GM12878 (cell line): ENCODE data around the gene HCAR2. TPM values are rescaled to one million over a fixed set of nuclear protein-coding genes. Genes with fewer than 3 reads are reported as not detected.
A peak's percentile ranks its signal among the peaks of the same experiment; 100 is the strongest.

Source experiments
- ATAC-seq: fragments of 200-7000 bp; cut with Tn5 transposase; 3 replicates; pipeline ENCODE4 v1.9.1; 2020; ENCODE audit warnings: mild to moderate bottlenecking, moderate library complexity
- BruUV-seq: library from RNA; stranded (reverse); fragments of 400-500 nt; replicated peaks from 2 replicates; lab custom pipeline; 2021; lab: Mats Ljungman, UMichigan
- CTCF ChIA-PET: fragments of 300-600 bp; sonication (Branson Sonifier 250); formaldehyde crosslinking; extraction: SDS; loops from one replicate; lab custom pipeline; 2021; ENCODE audit warnings: inconsistent platforms; lab: Yijun Ruan, JAX
- POLR2A ChIA-PET: fragments of 350-600 bp; formaldehyde crosslinking; extraction: SDS; loops from one replicate; lab custom pipeline; 2021; ENCODE audit warnings: inconsistent platforms; lab: Charles Lee
- RAD21 ChIA-PET: fragments of 300-600 bp; sonication (Branson Sonifier 250); formaldehyde crosslinking; loops from one replicate; lab custom pipeline; 2023; ENCODE audit warnings: antibody characterized with exemption; ENCODE audit not compliant: unreplicated experiment; lab: Charles Lee
- SMC1A ChIA-PET: fragments of 300-600 bp; sonication (Branson Sonifier 250); formaldehyde crosslinking; loops from one replicate; lab custom pipeline; 2023; ENCODE audit not compliant: unreplicated experiment, uncharacterized antibody; lab: Charles Lee
- DNase-seq: peaks from one replicate; pipeline ENCODE4 v3.0.0-alpha.2; 2011; ENCODE audit warnings: low read depth, low spot score
- FAIRE-seq: peaks from 3 replicates; lab custom pipeline; 2011; peaks lifted over from hg19 to GRCh38; lab: Jason Lieb, UNC
- H2AFZ ChIP-seq: 2 replicates; pipeline ENCODE4 v1.6.0; 2011; ENCODE audit warnings: low read depth, low read length, control low read depth; ENCODE audit not compliant: control insufficient read depth
- H3K27ac ChIP-seq: 2 replicates; pipeline ENCODE4 v1.5.1; 2011; ENCODE audit warnings: control low read depth; ENCODE audit not compliant: control insufficient read depth, insufficient read depth
- H3K27me3 ChIP-seq, 2 experiments: replicated peaks in 1 of 2; 2 replicates each; pipeline versions ENCODE4 v1.6.0 to v1.6.1; 2011; ENCODE audit warnings: low read length in 1 of 2; ENCODE audit not compliant: control insufficient read depth in 2 of 2, insufficient read depth in 2 of 2
- H3K36me3 ChIP-seq, 2 experiments: 2 replicates each; pipeline ENCODE4 v1.5.1; 2011; ENCODE audit warnings: low read length in 1 of 2; ENCODE audit not compliant: control insufficient read depth in 2 of 2, insufficient read depth in 2 of 2
- H3K4me1 ChIP-seq: 2 replicates; pipeline ENCODE4 v1.6.1; 2011; ENCODE audit warnings: mild to moderate bottlenecking, low read length, moderate library complexity, mixed read lengths; ENCODE audit not compliant: control insufficient read depth, insufficient read depth
- H3K4me2 ChIP-seq: 2 replicates; pipeline ENCODE4 v1.6.0; 2011; ENCODE audit warnings: control low read depth; ENCODE audit not compliant: control insufficient read depth, insufficient read depth
- H3K4me3 ChIP-seq: fragments of 200-600 bp; sonication (generic); 2 replicates; pipeline ENCODE4 v1.5.1; 2016
- H3K79me2 ChIP-seq: 2 replicates; pipeline ENCODE4 v1.6.0; 2011; ENCODE audit warnings: low read length; ENCODE audit not compliant: control insufficient read depth, insufficient read depth
- H3K9ac ChIP-seq: 2 replicates; pipeline ENCODE4 v1.8.0; 2011; ENCODE audit warnings: low read length, control low read depth, mixed read lengths; ENCODE audit not compliant: control insufficient read depth, insufficient read depth
- H3K9me3 ChIP-seq: replicated peaks from 3 replicates; pipeline ENCODE4 v1.5.1; 2011; ENCODE audit warnings: mild to moderate bottlenecking, low read length; ENCODE audit not compliant: control insufficient read depth, insufficient read depth
- H4K20me1 ChIP-seq: 2 replicates; pipeline ENCODE4 v1.6.0; 2011; ENCODE audit not compliant: control insufficient read depth, insufficient read depth
- BMI1 ChIP-seq: fragments of 450-650 bp; IDR thresholded peaks from 2 replicates; pipeline ENCODE4 v1.6.1; 2016; ENCODE audit warnings: mild to moderate bottlenecking, moderate library complexity, borderline replicate concordance
- DPF2 ChIP-seq: fragments of 450-650 bp; IDR thresholded peaks from 2 replicates; pipeline ENCODE4 v1.6.1; 2017; ENCODE audit warnings: mild to moderate bottlenecking
- EGR1 ChIP-seq, 2 experiments: IDR thresholded peaks; 1 replicate in 1 of 2; 2 replicates in 1 of 2; pipeline ENCODE4 v1.6.1; 2011 to 2012; ENCODE audit warnings: low read depth in 2 of 2, low read length in 2 of 2, borderline replicate concordance in 1 of 2, mild to moderate bottlenecking in 1 of 2, moderate library complexity in 1 of 2
- EP300 ChIP-seq, 2 experiments: fragments of 150-350 bp in 1 of 2; IDR thresholded peaks; 2 replicates each; pipeline ENCODE4 v1.6.1; 2011 to 2012; ENCODE audit warnings: low read depth in 2 of 2, low read length in 2 of 2, borderline replicate concordance in 1 of 2, improper control_type of control experiment in 1 of 2, inconsistent platforms in 1 of 2; ENCODE audit not compliant: control insufficient read depth in 1 of 2
- MEF2B ChIP-seq: fragments of 450-650 bp; IDR thresholded peaks from 2 replicates; pipeline ENCODE4 v1.6.1; 2018; ENCODE audit warnings: mild to moderate bottlenecking, moderate library complexity; ENCODE audit not compliant: partially characterized antibody, poor library complexity, severe bottlenecking
- NFIC ChIP-seq: IDR thresholded peaks from 2 replicates; pipeline ENCODE4 v1.6.1; 2012; ENCODE audit warnings: low read depth, mild to moderate bottlenecking, inconsistent platforms, low read length, moderate library complexity
- NR2C1 ChIP-seq: fragments of 450-650 bp; IDR thresholded peaks from 2 replicates; pipeline ENCODE4 v1.6.1; 2017; ENCODE audit warnings: antibody characterized with exemption, mild to moderate bottlenecking, moderate library complexity
- POU2F2 ChIP-seq: IDR thresholded peaks from 3 replicates; pipeline ENCODE4 v1.6.1; 2011; ENCODE audit warnings: low read depth, mild to moderate bottlenecking, low read length, borderline replicate concordance
- RUNX3 ChIP-seq: IDR thresholded peaks from 2 replicates; pipeline ENCODE4 v1.6.1; 2012; ENCODE audit warnings: low read length, inconsistent platforms
- SRF ChIP-seq, 2 experiments: IDR thresholded peaks; 2 replicates each; pipeline ENCODE4 v1.6.1; 2011; ENCODE audit warnings: low read depth in 2 of 2, low read length in 2 of 2, mild to moderate bottlenecking in 1 of 2, moderate library complexity in 1 of 2
- TCF12 ChIP-seq: IDR thresholded peaks from 2 replicates; pipeline ENCODE4 v1.6.1; 2011; ENCODE audit warnings: low read depth, mild to moderate bottlenecking, low read length
- YY1 ChIP-seq: IDR thresholded peaks from 2 replicates; pipeline ENCODE4 v1.6.1; 2011; ENCODE audit warnings: low read depth, mild to moderate bottlenecking, low read length
- ZNF384 ChIP-seq: IDR thresholded peaks from 2 replicates; pipeline ENCODE4 v1.6.1; 2012; ENCODE audit warnings: low read depth, mild to moderate bottlenecking, low read length, improper control_type of control experiment, borderline replicate concordance
- WGBS: methylation state at CpG from one replicate; pipeline ENCODE4 v1.1.6; 2016; ENCODE audit warnings: low lambda C conversion rate; ENCODE audit not compliant: insufficient replicate concordance, insufficient coverage; ENCODE audit errors: missing lambda C conversion rate; 5-methylcytosine and 5-hydroxymethylcytosine counted together
- in situ Hi-C: fragments of 300-500 bp; cut with MboI; formaldehyde crosslinking; loops from 9 replicates; pipeline ENCODE4 v1.14.3; 2018; ENCODE audit warnings: mixed read lengths
- intact Hi-C: fragments of 100-400 bp; cut with micrococcal nuclease; formaldehyde crosslinking; loops from one replicate; pipeline ENCODE4 v1.14.2; 2022; ENCODE audit not compliant: unreplicated experiment
- polyA plus RNA-seq, 11 experiments: library from polyadenylated mRNA; depleted of rRNA in 4 of 11; unstranded in 6 of 11; stranded (reverse) in 5 of 11; fragments of >200 nt; fragmentation: Nextera tagmentation in 4 of 11; fragmentation: Illumina TruSeq in 1 of 11; extraction: Ambion mirVana in 4 of 11; extraction: Trizol in 1 of 11; gene quantifications; 1 replicate in 1 of 11; 2 replicates in 10 of 11; pipeline versions ENCODE4 v1.2.1 to v1.2.3, GENCODE V29; 2011 to 2016; ENCODE audit warnings: inconsistent platforms in 2 of 11, missing spikeins in 2 of 11, low read depth in 1 of 11
- total RNA-seq, 4 experiments: library from RNA; depleted of rRNA in 3 of 4; stranded (reverse); fragments of >200 nt in 3 of 4; fragmentation: Illumina TruSeq in 1 of 4; extraction: Trizol in 1 of 4; gene quantifications; 2 replicates each; pipeline versions ENCODE4 v1.2.1 to v1.2.3, GENCODE V29; 2013 to 2021
- TF ChIP-seq, protein P1 (sequence below): IDR thresholded peaks from 2 replicates; pipeline ENCODE4 v1.6.1; 2011; ENCODE audit warnings: low read depth, mild to moderate bottlenecking, low read length, moderate library complexity, borderline replicate concordance; ENCODE audit errors: extremely low read depth

The HCAR2 gene
- total and polyA plus RNA-seq, 10 of the 15 experiments (the other 5 are each of a cell fraction or from before 2014, with no cell fraction given) = 0.19 to 0.66 (median 0.35) TPM

- peaks cover 48% of the 10 kb centered on the region for H3K4me1 ChIP-seq
- peak overlapping the region; percentile 19; the same call in 1 of the 2 replicates for H3K4me3 ChIP-seq
- H3K79me2 ChIP-seq = no peaks in the 10 kb centered on the region
- WGBS = 53% methylated on average over 6 of the region's 6 CpGs
- no peak for ATAC-seq
- no peak for FAIRE-seq
- SMC1A ChIA-PET = interaction anchor here (1.2 to 2.3 kb wide), 5 partner anchors 8 to 88 kb away, joined by 3 to 10 read pairs (median 5); no protein-coding TSS in a partner anchor
- H3K9ac ChIP-seq = no peak overlapping the region
- no peak for TF ChIP-seq POU2F2
- 0 out of 2 replicates have a peak, but pooled peaks have one; percentile 13 for TF ChIP-seq YY1
- TF ChIP-seq SRF (IDR thresholded peaks at IDR 0.05; ENCODE audit: low read depth in 2 of 2, low read length in 2 of 2) = no peak
- no peak for DNase-seq
- no peaks in the 10 kb centered on the region for H4K20me1 ChIP-seq
- H3K36me3 ChIP-seq = no peaks in the 10 kb centered on the region
- H3K27ac ChIP-seq = peak overlapping the region; percentile 73
- CTCF ChIA-PET = interaction anchor here (0.6 to 1.4 kb wide), 5 partner anchors 8 to 99 kb away, joined by 3 to 5 read pairs (median 4); no protein-coding TSS in a partner anchor
- H3K9me3 ChIP-seq = no peaks in the 10 kb centered on the region
- BruUV-seq = no TSS peak
- in situ Hi-C loops = no loop called here
- peak overlapping the region; percentile 82 for H3K4me2 ChIP-seq
- POLR2A ChIA-PET = interaction anchor here (0.9 to 1.3 kb wide), 5 partner anchors 11 to 224 kb away, joined by 3 to 4 read pairs (median 3); partner anchors contain the start of gene ZCCHC8
- H2AFZ ChIP-seq = no peak overlapping the region
- intact Hi-C loops = no loop called here
- RAD21 ChIA-PET = interaction anchor here (0.6 to 1.2 kb wide), 5 partner anchors 27 to 227 kb away, joined by 3 read pairs; no protein-coding TSS in a partner anchor
- no peaks in the 10 kb centered on the region for H3K27me3 ChIP-seq
Measured at GRCh38 chr12:122725452-122726079, 22.4 kb upstream of the HCAR2 start.

GRCh38 chr12:122724641-122725243, 21.6 kb upstream of the HCAR2 start:
- peak overlapping the region; percentile 82 for H3K4me2 ChIP-seq
- no TSS peak for BruUV-seq
- H3K27ac ChIP-seq = peak overlapping the region; percentile 73
- H3K9me3 ChIP-seq = no peaks in the 10 kb centered on the region
- 38% methylated on average over 12 of the region's 12 CpGs for WGBS
- RAD21 ChIA-PET = interaction anchor here (0.7 to 1.2 kb wide), 4 partner anchors 27 to 226 kb away, joined by 3 read pairs; no protein-coding TSS in a partner anchor
- CTCF ChIA-PET = interaction anchor here (0.8 to 1.4 kb wide), 4 partner anchors 9 to 87 kb away, joined by 3 to 5 read pairs (median 4); no protein-coding TSS in a partner anchor
- DNase-seq = no peak
- peaks cover 50% of the 10 kb centered on the region for H3K4me1 ChIP-seq
- peak overlapping the region; percentile 70 for H2AFZ ChIP-seq
- no peaks in the 10 kb centered on the region for H3K36me3 ChIP-seq
- intact Hi-C loops (no loop called here), in situ Hi-C loops (no loop called here)
- no peak overlapping the region for H3K9ac ChIP-seq
- POLR2A ChIA-PET = interaction anchor here (0.6 to 1.3 kb wide), 5 partner anchors 10 to 224 kb away, joined by 3 to 4 read pairs (median 3); partner anchors contain the start of gene ZCCHC8
- no peaks in the 10 kb centered on the region for H4K20me1 ChIP-seq
- SMC1A ChIA-PET = interaction anchor here (1.2 to 1.9 kb wide), 5 partner anchors 9 to 87 kb away, joined by 3 to 7 read pairs (median 4); no protein-coding TSS in a partner anchor
- FAIRE-seq = no peak
- H3K4me3 ChIP-seq = no peak overlapping the region
- H3K79me2 ChIP-seq = no peaks in the 10 kb centered on the region
- H3K27me3 ChIP-seq = no peaks in the 10 kb centered on the region
- ATAC-seq = peak; percentile 67
- TF ChIP-seq DPF2 (peak; percentile 41; the same call in 1 of the 2 replicates), YY1 (0 out of 2 replicates have a peak, but pooled peaks have one; percentile 4), ZNF384 (peak; percentile 28; the same call in 1 of the 2 replicates), EP300 (IDR thresholded peaks at IDR 0.05; ENCODE audit: borderline replicate concordance in 1 of 2, control insufficient read depth in 1 of 2, low read depth in 2 of 2, low read length in 2 of 2) (peak in 1 of 2 experiments; percentile 26; a peak in 1 of 4 replicates), NFIC (peak; percentile 20; the same call in 1 of the 2 replicates), EGR1 (IDR thresholded peaks at IDR 0.05; ENCODE audit: borderline replicate concordance in 1 of 2, low read depth in 2 of 2, low read length in 2 of 2) (no peak), RUNX3 (peak; percentile 28; the same call in 1 of the 2 replicates), MEF2B (peak; percentile 81), TCF12 (no peak), NR2C1 (no peak), BMI1 (0 out of 2 replicates have a peak, but pooled peaks have one; percentile 39)
- TF ChIP-seq, protein P1, sequence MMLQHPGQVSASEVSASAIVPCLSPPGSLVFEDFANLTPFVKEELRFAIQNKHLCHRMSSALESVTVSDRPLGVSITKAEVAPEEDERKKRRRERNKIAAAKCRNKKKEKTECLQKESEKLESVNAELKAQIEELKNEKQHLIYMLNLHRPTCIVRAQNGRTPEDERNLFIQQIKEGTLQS = no peak
